ENCODE results near the gene SOAT1.

DNA sequence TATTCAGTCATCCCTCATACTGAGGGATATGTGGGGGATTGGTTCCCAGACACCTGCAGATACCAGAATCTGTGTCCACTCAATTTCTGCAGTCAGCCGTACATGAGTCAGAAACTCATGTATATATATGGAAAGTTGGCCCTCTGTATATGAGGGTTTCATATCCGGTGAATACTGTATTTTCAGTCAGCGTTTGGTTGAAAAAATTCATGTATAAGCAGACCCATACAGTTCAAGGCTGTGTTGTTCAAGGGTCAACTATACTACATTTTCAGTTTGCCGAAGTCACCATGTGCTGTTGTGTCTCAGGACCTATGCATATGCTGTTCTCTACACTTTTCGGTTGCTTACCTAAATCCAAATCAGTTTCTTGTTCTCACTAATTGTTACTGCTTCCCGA is 82.6 kb downstream of the SOAT1 start:
- no peak for TF ChIP-seq CTCF (IDR thresholded peaks at IDR 0.05)
- TF ChIP-seq POLR2A (IDR thresholded peaks at IDR 0.05): no peak
